GM23338 (cell line): Measurements from ENCODE around the gene MPRIP. TPM values are rescaled to one million over a fixed set of nuclear protein-coding genes. Genes with fewer than 3 reads are reported as not detected.

Source experiments
- ATAC-seq: fragments of 200-7000 bp; cut with Tn5 transposase; 3 replicates; pipeline ENCODE4 v1.9.1; 2020
- DNase-seq: peaks from one replicate; pipeline ENCODE4 v3.0.0-alpha.2; 2015; ENCODE audit warnings: low spot score
- H2AFZ ChIP-seq: fragments of 200-600 bp; sonication (generic); 2 replicates; pipeline ENCODE4 v1.8.0; 2016; ENCODE audit warnings: antibody characterized with exemption, mild to moderate bottlenecking, moderate library complexity
- H3F3A ChIP-seq: fragments of 200-600 bp; sonication (generic); replicated peaks from 2 replicates; pipeline ENCODE4 v1.8.0; 2017; ENCODE audit warnings: antibody characterized with exemption, mixed run types, low read depth
- H3K27ac ChIP-seq: fragments of 200-600 bp; sonication (generic); 2 replicates; pipeline ENCODE4 v1.6.1; 2016; ENCODE audit warnings: low read depth
- H3K27me3 ChIP-seq: fragments of 200-600 bp; sonication (generic); 2 replicates; pipeline ENCODE4 v1.8.0; 2016; ENCODE audit warnings: mild to moderate bottlenecking, mixed run types, moderate library complexity; ENCODE audit not compliant: insufficient read depth
- H3K36me3 ChIP-seq: fragments of 200-600 bp; sonication (generic); 2 replicates; pipeline ENCODE4 v1.8.0; 2016; ENCODE audit warnings: mild to moderate bottlenecking; ENCODE audit not compliant: insufficient read depth
- H3K4me1 ChIP-seq: fragments of 200-600 bp; sonication (generic); 2 replicates; pipeline ENCODE4 v1.8.0; 2016; ENCODE audit warnings: mild to moderate bottlenecking, moderate library complexity; ENCODE audit not compliant: insufficient read depth
- H3K4me2 ChIP-seq: fragments of 200-600 bp; sonication (generic); 2 replicates; pipeline ENCODE4 v1.7.1; 2017; ENCODE audit warnings: mixed run types
- H3K4me3 ChIP-seq: fragments of 200-600 bp; sonication (generic); 2 replicates; pipeline ENCODE4 v1.6.1; 2016; ENCODE audit warnings: mixed run types
- H3K79me2 ChIP-seq: fragments of 200-600 bp; sonication (generic); replicated peaks from 2 replicates; pipeline ENCODE4 v1.8.0; 2017; ENCODE audit warnings: mild to moderate bottlenecking; ENCODE audit not compliant: insufficient read depth
- H3K9me2 ChIP-seq: fragments of 200-600 bp; sonication (generic); 2 replicates; pipeline ENCODE4 v1.8.0; 2017; ENCODE audit not compliant: insufficient read depth
- H4K20me1 ChIP-seq: fragments of 200-600 bp; sonication (generic); replicated peaks from 2 replicates; pipeline ENCODE4 v1.8.0; 2017; ENCODE audit warnings: mild to moderate bottlenecking; ENCODE audit not compliant: insufficient read depth
- H3K27ac Mint-ChIP-seq: 2 replicates; pipeline ENCODE4 v1.8.0; 2020; ENCODE audit warnings: inconsistent platforms, mild to moderate bottlenecking, moderate library complexity, mixed read lengths
- H3K27me3 Mint-ChIP-seq: 3 replicates; pipeline ENCODE4 v1.8.0; 2022; ENCODE audit warnings: low read depth, mild to moderate bottlenecking, moderate library complexity, mixed read lengths, inconsistent platforms; ENCODE audit not compliant: insufficient read depth, poor library complexity
- H3K36me3 Mint-ChIP-seq: 3 replicates; pipeline ENCODE4 v1.8.0; 2021; ENCODE audit warnings: low read depth, mild to moderate bottlenecking, inconsistent platforms, moderate library complexity, mixed read lengths
- H3K4me1 Mint-ChIP-seq: 3 replicates; pipeline ENCODE4 v1.8.0; 2020; ENCODE audit warnings: mild to moderate bottlenecking, inconsistent platforms, mixed read lengths
- H3K4me3 Mint-ChIP-seq: 3 replicates; pipeline ENCODE4 v1.8.0; 2021; ENCODE audit warnings: moderate library complexity, mild to moderate bottlenecking, inconsistent platforms, mixed read lengths
- H3K9me3 Mint-ChIP-seq: 3 replicates; pipeline ENCODE4 v1.8.0; 2020; ENCODE audit warnings: moderate library complexity, mild to moderate bottlenecking, inconsistent platforms, mixed read lengths
- CREB1 ChIP-seq: fragments of 250-450 bp; sonication (Bioruptor Pico); IDR thresholded peaks from 2 replicates; pipeline ENCODE4 v1.5.0; 2020; ENCODE audit warnings: low read depth, mild to moderate bottlenecking, moderate library complexity
- ETS1 ChIP-seq: IDR thresholded peaks from 2 replicates; pipeline ENCODE4 v1.6.1; 2016; ENCODE audit warnings: antibody characterized with exemption
- EZH2 ChIP-seq: fragments of 200-600 bp; sonication (generic); IDR thresholded peaks from one replicate; pipeline ENCODE4 v1.8.0; 2017; ENCODE audit warnings: antibody characterized with exemption, mild to moderate bottlenecking, low read depth; ENCODE audit not compliant: unreplicated experiment
- EZH2phosphoT487 ChIP-seq: fragments of 200-600 bp; sonication (generic); IDR thresholded peaks from one replicate; pipeline ENCODE4 v1.8.1; 2018; ENCODE audit warnings: antibody characterized with exemption; ENCODE audit not compliant: unreplicated experiment
- JUNB ChIP-seq: IDR thresholded peaks from one replicate; pipeline ENCODE4 v1.6.1; 2016; ENCODE audit warnings: antibody characterized with exemption; ENCODE audit not compliant: unreplicated experiment
- NANOG ChIP-seq: IDR thresholded peaks from 2 replicates; pipeline ENCODE4 v1.6.1; 2016; ENCODE audit warnings: antibody characterized with exemption, borderline replicate concordance
- POLR2AphosphoS5 ChIP-seq: IDR thresholded peaks from 2 replicates; pipeline ENCODE4 v1.6.1; 2016; ENCODE audit warnings: antibody characterized with exemption, low read depth
- STAT1 ChIP-seq: IDR thresholded peaks from one replicate; pipeline ENCODE4 v1.6.1; 2016; ENCODE audit warnings: antibody characterized with exemption; ENCODE audit not compliant: unreplicated experiment
- ZNF114 ChIP-seq: fragments of 250-450 bp; sonication (Bioruptor Pico); IDR thresholded peaks from 2 replicates; pipeline ENCODE4 v1.5.0; 2020; ENCODE audit warnings: mild to moderate bottlenecking, moderate library complexity
- ZNF331 ChIP-seq: fragments of 250-450 bp; sonication (Bioruptor Pico); IDR thresholded peaks from 2 replicates; pipeline ENCODE4 v1.5.0; 2020; ENCODE audit warnings: low read depth, mild to moderate bottlenecking, moderate library complexity
- polyA plus RNA-seq: library from polyadenylated mRNA; unstranded; fragments of >200 nt; fragmentation: Nextera tagmentation; extraction: Ambion mirVana; gene quantifications from 2 replicates; pipeline ENCODE4 v1.2.1, GENCODE V29; 2016
- total RNA-seq: library from RNA; depleted of rRNA; stranded (reverse); fragments of >200 nt; shearing (Covaris generic); gene quantifications from 2 replicates; pipeline ENCODE4 v1.2.3, GENCODE V29; 2014
- TF ChIP-seq, protein P1 (sequence below): fragments of 250-450 bp; sonication (Bioruptor Pico); IDR thresholded peaks from 2 replicates; pipeline ENCODE4 v1.5.0; 2020; ENCODE audit warnings: mild to moderate bottlenecking, moderate library complexity
- TF ChIP-seq, protein P2 (sequence below), 2 experiments: fragments of 200-600 bp in 1 of 2; sonication (generic) in 1 of 2; conservative IDR thresholded peaks; 2 replicates each; pipeline versions ENCODE4 v1.5.1 to v1.6.1; 2016 to 2017; ENCODE audit warnings: antibody characterized with exemption in 2 of 2, low read depth in 2 of 2, mild to moderate bottlenecking in 2 of 2, moderate library complexity in 1 of 2
- TF ChIP-seq, protein P3 (sequence below): IDR thresholded peaks from one replicate; pipeline ENCODE4 v1.6.1; 2018; ENCODE audit warnings: antibody characterized with exemption; ENCODE audit not compliant: unreplicated experiment

MPRIP gene
- total and polyA plus RNA-seq, 2 experiments from 2014 or later: 39.3 to 113 TPM

DNA sequence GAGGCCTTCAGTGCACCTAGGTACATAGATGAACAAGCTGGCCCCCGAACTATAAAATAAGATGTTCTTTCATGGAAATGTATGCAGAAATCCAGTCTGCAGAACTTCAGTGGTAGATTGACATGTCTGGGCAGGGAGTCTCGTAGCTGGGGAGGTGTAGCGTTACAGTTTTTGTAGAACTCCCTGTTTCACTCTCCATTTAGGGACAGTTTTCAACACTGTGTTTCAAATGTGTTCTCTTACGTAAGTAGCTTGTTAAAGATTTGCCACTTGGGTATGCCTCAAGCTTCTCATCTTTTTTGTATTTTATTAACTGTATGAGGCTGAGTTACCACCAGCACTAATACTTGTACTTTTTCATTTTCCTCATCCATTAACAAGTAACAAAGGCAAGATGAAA is 117.3 kb downstream of the MPRIP start:
- Histone ChIP-seq H3K27me3 (no peaks in the 10 kb centered on the region), H4K20me1 (no peaks in the 10 kb centered on the region), H3K79me2 (no peaks in the 10 kb centered on the region), H3K9me2 (no peaks in the 10 kb centered on the region), H3K4me3 (no peak overlapping the region), H2AFZ (no peak overlapping the region), H3K4me2 (no peak overlapping the region), H3K36me3 (peaks cover 4% of the 10 kb centered on the region; the same call in 1 of the 2 replicates), H3F3A (no peaks in the 10 kb centered on the region), H3K27ac (no peak overlapping the region), H3K4me1 (no peaks in the 10 kb centered on the region)
- H3K4me1 Mint-ChIP-seq: no peaks in the 10 kb centered on the region
- no peak for TF ChIP-seq NANOG
- TF ChIP-seq, protein P1, sequence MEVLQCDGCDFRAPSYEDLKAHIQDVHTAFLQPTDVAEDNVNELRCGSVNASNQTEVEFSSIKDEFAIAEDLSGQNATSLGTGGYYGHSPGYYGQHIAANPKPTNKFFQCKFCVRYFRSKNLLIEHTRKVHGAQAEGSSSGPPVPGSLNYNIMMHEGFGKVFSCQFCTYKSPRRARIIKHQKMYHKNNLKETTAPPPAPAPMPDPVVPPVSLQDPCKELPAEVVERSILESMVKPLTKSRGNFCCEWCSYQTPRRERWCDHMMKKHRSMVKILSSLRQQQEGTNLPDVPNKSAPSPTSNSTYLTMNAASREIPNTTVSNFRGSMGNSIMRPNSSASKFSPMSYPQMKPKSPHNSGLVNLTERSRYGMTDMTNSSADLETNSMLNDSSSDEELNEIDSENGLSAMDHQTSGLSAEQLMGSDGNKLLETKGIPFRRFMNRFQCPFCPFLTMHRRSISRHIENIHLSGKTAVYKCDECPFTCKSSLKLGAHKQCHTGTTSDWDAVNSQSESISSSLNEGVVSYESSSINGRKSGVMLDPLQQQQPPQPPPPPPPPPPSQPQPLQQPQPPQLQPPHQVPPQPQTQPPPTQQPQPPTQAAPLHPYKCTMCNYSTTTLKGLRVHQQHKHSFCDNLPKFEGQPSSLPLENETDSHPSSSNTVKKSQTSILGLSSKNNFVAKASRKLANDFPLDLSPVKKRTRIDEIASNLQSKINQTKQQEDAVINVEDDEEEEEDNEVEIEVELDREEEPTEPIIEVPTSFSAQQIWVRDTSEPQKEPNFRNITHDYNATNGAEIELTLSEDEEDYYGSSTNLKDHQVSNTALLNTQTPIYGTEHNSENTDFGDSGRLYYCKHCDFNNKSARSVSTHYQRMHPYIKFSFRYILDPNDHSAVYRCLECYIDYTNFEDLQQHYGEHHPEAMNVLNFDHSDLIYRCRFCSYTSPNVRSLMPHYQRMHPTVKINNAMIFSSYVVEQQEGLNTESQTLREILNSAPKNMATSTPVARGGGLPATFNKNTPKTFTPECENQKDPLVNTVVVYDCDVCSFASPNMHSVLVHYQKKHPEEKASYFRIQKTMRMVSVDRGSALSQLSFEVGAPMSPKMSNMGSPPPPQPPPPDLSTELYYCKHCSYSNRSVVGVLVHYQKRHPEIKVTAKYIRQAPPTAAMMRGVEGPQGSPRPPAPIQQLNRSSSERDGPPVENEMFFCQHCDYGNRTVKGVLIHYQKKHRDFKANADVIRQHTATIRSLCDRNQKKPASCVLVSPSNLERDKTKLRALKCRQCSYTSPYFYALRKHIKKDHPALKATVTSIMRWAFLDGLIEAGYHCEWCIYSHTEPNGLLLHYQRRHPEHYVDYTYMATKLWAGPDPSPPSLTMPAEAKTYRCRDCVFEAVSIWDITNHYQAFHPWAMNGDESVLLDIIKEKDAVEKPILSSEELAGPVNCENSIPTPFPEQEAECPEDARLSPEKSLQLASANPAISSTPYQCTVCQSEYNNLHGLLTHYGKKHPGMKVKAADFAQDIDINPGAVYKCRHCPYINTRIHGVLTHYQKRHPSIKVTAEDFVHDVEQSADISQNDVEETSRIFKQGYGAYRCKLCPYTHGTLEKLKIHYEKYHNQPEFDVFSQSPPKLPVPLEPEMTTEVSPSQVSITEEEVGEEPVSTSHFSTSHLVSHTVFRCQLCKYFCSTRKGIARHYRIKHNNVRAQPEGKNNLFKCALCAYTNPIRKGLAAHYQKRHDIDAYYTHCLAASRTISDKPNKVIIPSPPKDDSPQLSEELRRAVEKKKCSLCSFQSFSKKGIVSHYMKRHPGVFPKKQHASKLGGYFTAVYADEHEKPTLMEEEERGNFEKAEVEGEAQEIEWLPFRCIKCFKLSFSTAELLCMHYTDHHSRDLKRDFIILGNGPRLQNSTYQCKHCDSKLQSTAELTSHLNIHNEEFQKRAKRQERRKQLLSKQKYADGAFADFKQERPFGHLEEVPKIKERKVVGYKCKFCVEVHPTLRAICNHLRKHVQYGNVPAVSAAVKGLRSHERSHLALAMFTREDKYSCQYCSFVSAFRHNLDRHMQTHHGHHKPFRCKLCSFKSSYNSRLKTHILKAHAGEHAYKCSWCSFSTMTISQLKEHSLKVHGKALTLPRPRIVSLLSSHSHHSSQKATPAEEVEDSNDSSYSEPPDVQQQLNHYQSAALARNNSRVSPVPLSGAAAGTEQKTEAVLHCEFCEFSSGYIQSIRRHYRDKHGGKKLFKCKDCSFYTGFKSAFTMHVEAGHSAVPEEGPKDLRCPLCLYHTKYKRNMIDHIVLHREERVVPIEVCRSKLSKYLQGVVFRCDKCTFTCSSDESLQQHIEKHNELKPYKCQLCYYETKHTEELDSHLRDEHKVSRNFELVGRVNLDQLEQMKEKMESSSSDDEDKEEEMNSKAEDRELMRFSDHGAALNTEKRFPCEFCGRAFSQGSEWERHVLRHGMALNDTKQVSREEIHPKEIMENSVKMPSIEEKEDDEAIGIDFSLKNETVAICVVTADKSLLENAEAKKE (CRISPR knock-in tag): no peak
- no peak for TF ChIP-seq ETS1
- TF ChIP-seq EZH2: no peak
- TF ChIP-seq EZH2phosphoT487: no peak
- TF ChIP-seq ZNF331 (CRISPR knock-in tag): no peak
- no peak for TF ChIP-seq ZNF114 (CRISPR knock-in tag)
- TF ChIP-seq, protein P2, sequence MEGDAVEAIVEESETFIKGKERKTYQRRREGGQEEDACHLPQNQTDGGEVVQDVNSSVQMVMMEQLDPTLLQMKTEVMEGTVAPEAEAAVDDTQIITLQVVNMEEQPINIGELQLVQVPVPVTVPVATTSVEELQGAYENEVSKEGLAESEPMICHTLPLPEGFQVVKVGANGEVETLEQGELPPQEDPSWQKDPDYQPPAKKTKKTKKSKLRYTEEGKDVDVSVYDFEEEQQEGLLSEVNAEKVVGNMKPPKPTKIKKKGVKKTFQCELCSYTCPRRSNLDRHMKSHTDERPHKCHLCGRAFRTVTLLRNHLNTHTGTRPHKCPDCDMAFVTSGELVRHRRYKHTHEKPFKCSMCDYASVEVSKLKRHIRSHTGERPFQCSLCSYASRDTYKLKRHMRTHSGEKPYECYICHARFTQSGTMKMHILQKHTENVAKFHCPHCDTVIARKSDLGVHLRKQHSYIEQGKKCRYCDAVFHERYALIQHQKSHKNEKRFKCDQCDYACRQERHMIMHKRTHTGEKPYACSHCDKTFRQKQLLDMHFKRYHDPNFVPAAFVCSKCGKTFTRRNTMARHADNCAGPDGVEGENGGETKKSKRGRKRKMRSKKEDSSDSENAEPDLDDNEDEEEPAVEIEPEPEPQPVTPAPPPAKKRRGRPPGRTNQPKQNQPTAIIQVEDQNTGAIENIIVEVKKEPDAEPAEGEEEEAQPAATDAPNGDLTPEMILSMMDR (conservative IDR thresholded peaks at IDR 0.05; ENCODE audit: low read depth in 2 of 2): no peak
- TF ChIP-seq CREB1 (CRISPR knock-in tag): no peak
- TF ChIP-seq JUNB: no peak
- TF ChIP-seq, protein P3, sequence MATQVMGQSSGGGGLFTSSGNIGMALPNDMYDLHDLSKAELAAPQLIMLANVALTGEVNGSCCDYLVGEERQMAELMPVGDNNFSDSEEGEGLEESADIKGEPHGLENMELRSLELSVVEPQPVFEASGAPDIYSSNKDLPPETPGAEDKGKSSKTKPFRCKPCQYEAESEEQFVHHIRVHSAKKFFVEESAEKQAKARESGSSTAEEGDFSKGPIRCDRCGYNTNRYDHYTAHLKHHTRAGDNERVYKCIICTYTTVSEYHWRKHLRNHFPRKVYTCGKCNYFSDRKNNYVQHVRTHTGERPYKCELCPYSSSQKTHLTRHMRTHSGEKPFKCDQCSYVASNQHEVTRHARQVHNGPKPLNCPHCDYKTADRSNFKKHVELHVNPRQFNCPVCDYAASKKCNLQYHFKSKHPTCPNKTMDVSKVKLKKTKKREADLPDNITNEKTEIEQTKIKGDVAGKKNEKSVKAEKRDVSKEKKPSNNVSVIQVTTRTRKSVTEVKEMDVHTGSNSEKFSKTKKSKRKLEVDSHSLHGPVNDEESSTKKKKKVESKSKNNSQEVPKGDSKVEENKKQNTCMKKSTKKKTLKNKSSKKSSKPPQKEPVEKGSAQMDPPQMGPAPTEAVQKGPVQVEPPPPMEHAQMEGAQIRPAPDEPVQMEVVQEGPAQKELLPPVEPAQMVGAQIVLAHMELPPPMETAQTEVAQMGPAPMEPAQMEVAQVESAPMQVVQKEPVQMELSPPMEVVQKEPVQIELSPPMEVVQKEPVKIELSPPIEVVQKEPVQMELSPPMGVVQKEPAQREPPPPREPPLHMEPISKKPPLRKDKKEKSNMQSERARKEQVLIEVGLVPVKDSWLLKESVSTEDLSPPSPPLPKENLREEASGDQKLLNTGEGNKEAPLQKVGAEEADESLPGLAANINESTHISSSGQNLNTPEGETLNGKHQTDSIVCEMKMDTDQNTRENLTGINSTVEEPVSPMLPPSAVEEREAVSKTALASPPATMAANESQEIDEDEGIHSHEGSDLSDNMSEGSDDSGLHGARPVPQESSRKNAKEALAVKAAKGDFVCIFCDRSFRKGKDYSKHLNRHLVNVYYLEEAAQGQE: no peak
- TF ChIP-seq STAT1: no peak
- TF ChIP-seq POLR2AphosphoS5: no peak
- H3K27ac Mint-ChIP-seq: no peak overlapping the region; the same call in 1 of the 2 replicates
- no peaks in the 10 kb centered on the region for H3K9me3 Mint-ChIP-seq
- H3K36me3 Mint-ChIP-seq: peaks cover 36% of the 10 kb centered on the region
- peaks cover under 1% of the 10 kb centered on the region for H3K27me3 Mint-ChIP-seq
- DNase-seq (no peak), ATAC-seq (no peak)
- H3K4me3 Mint-ChIP-seq: no peak overlapping the region
